NCI-H1105 treated with DMSO at 0.1 percent for 48 hours (cell line): ENCODE measurements around the gene ALDH16A1.

Experiments used
- DNase-seq: peaks from one replicate; lab custom pipeline; 2025; lab: John Stamatoyannopoulos, UW

ALDH16A1 gene

DNA sequence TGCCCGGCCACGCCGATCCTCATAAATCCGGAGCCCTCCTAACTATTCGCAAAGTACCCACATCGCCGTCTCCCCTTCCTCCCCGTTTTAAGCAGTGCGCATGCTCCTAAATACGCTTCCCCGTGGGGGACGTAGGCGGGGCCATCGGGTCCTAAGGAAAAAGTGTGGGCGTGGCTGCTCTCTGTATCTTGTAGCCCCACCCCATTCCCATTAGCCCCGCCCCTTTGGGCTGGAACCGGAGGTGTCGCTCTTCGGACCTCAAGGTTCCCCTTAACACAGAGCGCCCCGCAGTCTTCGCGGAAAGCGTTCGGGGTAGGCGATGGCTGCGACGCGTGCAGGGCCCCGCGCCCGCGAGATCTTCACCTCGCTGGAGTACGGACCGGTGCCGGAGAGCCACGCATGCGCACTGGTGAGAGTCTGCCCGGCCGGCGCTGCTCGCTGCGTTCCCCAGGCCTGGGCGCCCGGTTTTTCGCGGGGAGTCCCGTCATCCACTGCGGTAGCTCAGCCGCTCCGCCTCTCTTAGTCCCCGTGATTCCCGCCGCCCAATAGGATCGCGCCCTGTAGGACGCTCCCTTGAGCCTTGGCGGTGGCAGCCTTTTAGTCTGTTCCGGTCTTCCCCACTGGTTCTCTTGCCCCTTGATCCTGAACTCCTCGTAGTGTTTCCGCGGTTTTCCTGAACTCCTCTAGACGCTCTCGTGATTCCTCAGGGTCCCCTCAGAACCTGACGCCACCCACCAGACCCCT is at the start of gene ALDH16A1:
TSS of gene ALDH16A1 (plus strand) at position 213 of the 744 bp plus-strand sequence. CDS start at position 320, 107 bp downstream.
- DNase-seq, result peak; percentile 97

DNA sequence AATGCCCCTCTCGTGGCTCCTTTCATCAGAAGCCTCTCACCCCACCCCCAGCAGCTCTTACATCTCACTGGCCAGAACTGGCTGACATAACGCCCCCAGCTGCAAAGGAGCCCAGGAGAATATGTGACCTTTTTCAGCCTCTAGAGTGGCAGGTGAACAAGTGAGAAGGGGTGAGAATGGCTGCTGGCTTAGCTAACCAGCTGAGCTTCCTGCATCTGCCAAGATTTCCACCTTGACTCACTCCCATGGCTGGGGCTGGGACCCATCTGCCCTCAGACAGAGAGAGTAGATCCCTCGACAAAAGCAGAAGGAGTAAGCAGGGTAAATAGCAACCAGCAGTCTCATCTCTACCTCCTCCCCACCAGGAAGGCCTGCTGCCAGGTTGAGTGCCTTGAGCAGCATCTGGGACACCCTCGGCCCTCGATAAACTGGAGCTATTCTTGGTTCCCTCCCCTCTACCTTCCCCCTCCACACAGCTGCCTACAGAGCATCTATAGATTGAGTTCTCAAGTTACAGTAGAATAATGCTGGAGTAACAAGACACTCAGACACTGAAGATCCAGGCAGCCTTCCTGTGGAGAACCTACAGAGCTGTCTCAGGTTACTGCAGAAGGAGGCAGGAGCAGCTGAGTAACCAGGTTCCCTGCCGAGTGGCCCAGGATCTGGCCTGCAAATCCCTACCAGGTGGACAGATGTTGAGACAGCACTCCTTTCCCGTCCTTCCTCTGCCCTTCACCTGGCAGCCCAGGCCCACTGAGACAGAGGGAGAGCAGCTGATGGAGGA is 49.4 kb upstream of the ALDH16A1 start:
- DNase-seq, result peak; percentile 47

DNA sequence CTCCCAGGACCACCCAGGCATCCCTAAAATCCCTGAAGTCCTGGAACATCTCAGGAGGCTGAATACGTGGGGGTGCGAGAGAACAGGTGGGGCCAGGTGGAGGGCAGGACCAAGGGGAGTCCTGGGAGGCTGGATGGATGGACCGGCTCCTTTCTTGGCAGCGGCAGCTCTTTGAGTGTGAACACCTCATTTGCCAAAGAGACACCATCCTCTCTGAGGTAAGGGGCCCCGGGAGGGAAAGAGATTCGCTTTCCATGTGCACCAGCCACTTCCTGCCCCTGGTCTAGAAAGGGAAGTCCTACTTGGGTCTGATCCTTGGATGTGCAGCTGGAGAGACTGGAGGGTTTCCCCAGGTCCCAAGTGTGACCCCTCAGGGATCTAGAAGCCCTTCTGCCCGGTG is 45.9 kb upstream of the ALDH16A1 start:
- DNase-seq, result no peak

- DNase-seq, result no peak
Observed at GRCh38 chr19:49407482-49408015, 45.5 kb upstream of the ALDH16A1 start.

- DNase-seq, result no peak
Observed at GRCh38 chr19:49408816-49409440, 44.1 kb upstream of the ALDH16A1 start.

- no peak for DNase-seq
Observed at GRCh38 chr19:49409441-49410029, 43.5 kb upstream of the ALDH16A1 start.

DNA sequence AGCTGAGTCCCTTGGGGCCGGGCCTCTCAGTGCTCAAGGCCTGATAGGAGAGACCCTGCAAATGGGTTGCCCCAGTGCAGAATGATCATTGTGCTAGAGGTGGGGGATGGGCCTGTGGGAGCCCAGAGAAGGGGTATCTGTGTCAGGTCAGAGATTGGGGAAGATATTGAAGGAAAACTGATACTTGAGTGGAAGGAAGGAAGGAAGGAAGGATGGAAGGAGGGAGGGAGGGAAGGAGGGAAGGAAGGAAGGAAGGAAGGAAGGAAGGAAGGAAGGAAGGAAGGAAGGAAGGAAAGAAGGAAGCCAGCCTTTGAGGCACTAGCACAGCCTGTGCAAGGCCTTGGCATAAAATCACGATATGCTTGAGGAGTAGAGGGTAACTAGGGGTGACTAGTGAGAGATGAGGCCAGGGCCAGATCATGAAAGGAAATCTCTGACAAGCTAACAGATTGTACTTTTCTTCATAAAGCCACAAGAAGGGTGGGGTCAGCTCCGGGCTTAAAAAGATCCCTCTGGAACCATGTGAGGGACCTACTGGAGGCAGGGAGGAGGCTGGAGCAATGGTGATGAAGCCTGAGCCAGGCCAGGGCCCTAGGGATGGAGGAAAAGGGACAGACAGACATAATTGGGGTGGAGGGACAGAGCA is 41.2 kb upstream of the ALDH16A1 start:
- DNase-seq, result no peak

- DNase-seq, result no peak
Observed at GRCh38 chr19:49413348-49413747, 39.7 kb upstream of the ALDH16A1 start.

- no peak for DNase-seq
Observed at GRCh38 chr19:49414256-49414655, 38.8 kb upstream of the ALDH16A1 start.

DNA sequence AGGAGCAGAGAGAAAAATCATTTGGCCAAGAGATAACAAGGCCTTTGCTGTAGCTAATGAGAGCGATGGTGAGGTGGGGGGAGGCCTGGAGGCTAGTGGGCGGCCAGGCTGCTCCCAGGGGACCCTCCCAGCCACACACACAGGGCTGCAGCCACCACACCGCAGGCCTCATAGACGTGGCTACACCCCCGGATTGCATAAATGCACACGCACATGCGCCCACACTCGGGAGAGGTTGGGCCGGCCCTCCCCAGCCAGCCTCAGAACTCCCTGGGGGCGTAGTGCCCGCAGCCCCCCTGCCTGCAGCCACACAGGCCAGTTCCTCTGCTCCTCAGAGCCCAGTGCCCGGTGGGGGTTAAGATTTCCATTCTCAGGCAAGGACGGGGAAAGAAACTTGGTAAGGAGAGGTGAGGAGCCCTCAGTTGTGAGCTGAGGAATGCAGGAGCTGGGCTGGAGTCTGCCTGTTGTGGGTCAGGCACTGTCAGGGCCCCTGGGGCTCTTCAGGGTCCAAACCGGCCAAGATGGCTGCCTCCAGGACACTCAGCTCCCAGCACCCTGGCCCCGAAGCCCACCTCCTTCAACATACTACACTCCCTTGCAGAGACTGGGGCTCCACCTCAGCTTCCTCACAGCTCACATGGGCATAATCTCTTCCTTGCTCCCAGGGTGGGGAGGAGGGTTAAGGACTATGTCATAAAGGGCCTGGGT is 37.8 kb upstream of the ALDH16A1 start:
- DNase-seq, result no peak

- DNase-seq, result no peak
Observed at GRCh38 chr19:49415810-49416200, 37.2 kb upstream of the ALDH16A1 start.

GRCh38 chr19:49417088-49417487 is 35.9 kb upstream of the ALDH16A1 start:
- DNase-seq, result no peak

DNA sequence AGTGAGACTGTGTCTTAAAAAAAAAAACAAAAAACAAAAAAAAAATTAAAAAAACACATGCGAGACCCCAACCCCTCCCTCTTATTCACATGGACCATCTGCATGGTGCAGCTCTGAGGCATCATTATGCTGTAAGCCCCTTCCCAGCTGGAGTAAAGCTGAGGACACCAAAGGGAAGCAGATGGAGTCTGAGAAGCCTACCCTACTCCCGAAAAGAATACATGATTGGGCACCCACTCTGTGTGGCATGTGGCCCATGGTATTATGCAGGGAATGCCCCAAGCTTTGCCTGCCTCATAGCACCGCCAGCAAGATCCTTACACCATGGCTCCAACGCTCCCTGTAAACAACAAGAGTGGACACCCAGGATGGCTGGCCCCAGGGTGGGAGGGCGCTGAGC is 34.5 kb upstream of the ALDH16A1 start:
- no peak for DNase-seq

- DNase-seq, result no peak
Observed at GRCh38 chr19:49419173-49419572, 33.9 kb upstream of the ALDH16A1 start.

- no peak for DNase-seq
Observed at GRCh38 chr19:49420227-49420626, 32.8 kb upstream of the ALDH16A1 start.

DNA sequence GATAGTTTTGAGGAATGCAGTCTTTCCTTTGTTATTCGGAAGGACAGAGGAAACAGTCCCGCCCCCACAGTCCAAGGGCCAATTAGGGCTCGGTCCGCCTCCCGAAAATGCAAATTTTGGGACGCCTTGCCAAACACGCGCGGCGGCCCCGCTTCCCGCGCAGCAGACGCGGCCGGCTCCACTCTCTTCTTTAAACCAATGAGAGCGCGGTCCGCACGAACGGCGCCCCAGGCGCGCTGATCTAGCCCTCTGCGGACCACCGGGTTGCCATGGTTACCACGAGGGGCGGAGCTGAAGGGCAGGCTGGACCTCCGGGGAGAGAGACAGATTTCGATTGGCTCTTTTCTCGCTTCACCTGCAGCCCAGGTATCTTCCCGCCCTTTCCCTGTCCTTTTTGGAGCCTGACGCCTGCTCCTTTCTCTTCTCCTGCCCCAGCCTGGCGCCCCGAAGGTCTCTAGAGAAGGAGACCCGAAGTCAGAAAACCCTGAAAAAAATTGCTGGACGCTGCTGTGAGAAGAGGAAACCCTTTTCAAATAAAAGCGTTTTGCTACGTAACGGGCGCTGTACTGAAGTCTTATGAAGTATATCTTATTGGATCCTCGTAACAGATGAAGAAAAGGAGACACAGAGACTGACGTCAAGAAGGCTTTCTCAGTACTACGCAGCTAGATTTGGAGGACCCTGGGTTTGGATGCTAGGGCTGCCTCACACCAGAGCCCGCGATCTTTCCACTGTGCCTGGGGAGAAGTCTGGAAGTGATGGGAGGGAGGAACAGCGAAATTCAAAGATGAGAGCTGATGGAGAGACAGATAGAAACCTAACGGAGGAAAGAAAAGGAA is 31.8 kb upstream of the ALDH16A1 start:
- peak; percentile 96 for DNase-seq

GRCh38 chr19:49421878-49422202 is 31.2 kb upstream of the ALDH16A1 start:
- no peak for DNase-seq

DNA sequence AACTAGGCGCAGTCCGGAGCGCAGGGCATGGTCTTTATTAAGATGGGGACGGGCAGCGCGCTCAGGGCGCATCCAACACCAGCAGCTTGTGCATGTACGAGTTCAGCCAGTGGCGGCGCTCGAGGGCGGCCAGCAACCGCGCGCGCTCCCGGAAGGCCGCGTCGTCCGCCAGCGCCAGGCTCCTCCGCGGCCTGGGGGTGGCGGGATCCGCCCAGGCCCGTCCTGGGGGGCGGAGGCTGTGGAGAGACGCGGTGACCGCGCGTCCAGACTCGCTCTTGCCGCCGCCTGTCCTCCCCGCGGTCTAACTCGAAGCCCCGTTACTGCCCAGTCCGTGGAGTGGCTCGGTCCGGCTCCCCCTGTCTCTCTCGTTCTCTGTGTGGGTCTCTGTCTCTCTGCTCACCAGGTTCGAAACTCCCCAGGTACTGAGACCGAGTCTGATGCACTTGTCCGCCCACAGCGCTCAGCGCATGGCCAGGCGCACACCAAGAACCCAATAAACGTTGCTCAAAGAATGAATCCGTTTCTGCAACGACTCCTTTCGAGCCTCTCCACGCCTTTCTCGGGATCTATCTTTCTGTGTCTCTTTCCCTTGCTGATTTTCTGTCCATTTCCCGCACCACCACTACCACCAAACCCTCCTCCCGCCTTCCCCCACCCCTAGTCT is 30.5 kb upstream of the ALDH16A1 start:
- peak; percentile 31 for DNase-seq

- no peak for DNase-seq
Observed at GRCh38 chr19:49423071-49423984, 29.7 kb upstream of the ALDH16A1 start, which contains the start of gene PTH2. Gene PTH2 (minus strand): TSS chr19:49423441. CDS start chr19:49423339, 102 bp downstream.
